PC-3 (cell line): Measurements from ENCODE around the gene MACROH2A1. TPM values are rescaled to one million over a fixed set of nuclear protein-coding genes. Genes with fewer than 3 reads are reported as not detected.

Source experiments
- ATAC-seq: fragments of 200-7000 bp; cut with Tn5 transposase; 2 replicates; pipeline ENCODE4 v1.9.1; 2020; ENCODE audit warnings: mild to moderate bottlenecking, moderate library complexity
- BruUV-seq: library from RNA; stranded (reverse); fragments of 400-500 nt; replicated peaks from 2 replicates; lab custom pipeline; 2021; lab: Mats Ljungman, UMichigan
- CTCF ChIA-PET: fragments of 300-600 bp; sonication (Branson Sonifier 250); formaldehyde crosslinking; loops from one replicate; lab custom pipeline; 2022; ENCODE audit warnings: antibody characterized with exemption; lab: Charles Lee
- POLR2A ChIA-PET: fragments of 300-600 bp; sonication (Branson Sonifier 250); formaldehyde crosslinking; loops from one replicate; lab custom pipeline; 2022; ENCODE audit warnings: antibody characterized with exemption; ENCODE audit not compliant: unreplicated experiment; lab: Charles Lee
- DNase-seq: peaks from one replicate; pipeline ENCODE4 v3.0.0-alpha.2; 2015
- H2AFZ ChIP-seq: fragments of 300-600 bp; sonication (generic); 2 replicates; pipeline ENCODE4 v1.6.0; 2016; ENCODE audit warnings: antibody characterized with exemption, low read length
- H3F3A ChIP-seq: fragments of 300-600 bp; sonication (generic); one replicate; pipeline ENCODE4 v1.6.0; 2017; ENCODE audit warnings: antibody characterized with exemption, low read length, control low read depth, mild to moderate bottlenecking; ENCODE audit not compliant: unreplicated experiment
- H3K27ac ChIP-seq: fragments of 300-600 bp; sonication (generic); 2 replicates; pipeline ENCODE4 v1.5.1; 2016; ENCODE audit warnings: mild to moderate bottlenecking, low read length
- H3K27me3 ChIP-seq: fragments of 300-600 bp; sonication (generic); 2 replicates; pipeline ENCODE4 v1.6.1; 2016; ENCODE audit warnings: low read length, mixed read lengths
- H3K36me3 ChIP-seq: fragments of 300-600 bp; sonication (generic); 2 replicates; pipeline ENCODE4 v1.6.1; 2016; ENCODE audit warnings: low read depth, mixed run types, low read length, mixed read lengths
- H3K4me1 ChIP-seq: fragments of 300-600 bp; sonication (generic); 2 replicates; pipeline ENCODE4 v1.5.1; 2016; ENCODE audit warnings: low read length; ENCODE audit not compliant: insufficient read depth
- H3K4me2 ChIP-seq: fragments of 300-600 bp; sonication (generic); 2 replicates; pipeline ENCODE4 v1.6.0; 2016; ENCODE audit warnings: low read length
- H3K4me3 ChIP-seq: fragments of 300-600 bp; sonication (generic); 2 replicates; pipeline ENCODE4 v1.5.1; 2016; ENCODE audit warnings: mild to moderate bottlenecking, low read length, mixed read lengths
- H3K79me2 ChIP-seq: fragments of 300-600 bp; sonication (generic); 2 replicates; pipeline ENCODE4 v1.6.1; 2017; ENCODE audit warnings: low read length, mixed read lengths
- H3K9ac ChIP-seq: fragments of 300-600 bp; sonication (generic); 2 replicates; pipeline ENCODE4 v1.6.0; 2016; ENCODE audit warnings: mild to moderate bottlenecking, low read length
- H3K9me2 ChIP-seq: fragments of 300-600 bp; sonication (generic); replicated peaks from 2 replicates; pipeline ENCODE4 v1.6.1; 2016; ENCODE audit warnings: mixed run types, low read length, mixed read lengths
- H3K9me3 ChIP-seq: fragments of 300-600 bp; sonication (generic); 2 replicates; pipeline ENCODE4 v1.6.1; 2016; ENCODE audit warnings: low read length, mixed read lengths
- H4K20me1 ChIP-seq: fragments of 300-600 bp; sonication (generic); 2 replicates; pipeline ENCODE4 v1.6.1; 2016; ENCODE audit warnings: low read length, mixed read lengths
- CTCF ChIP-seq: fragments of 300-600 bp; sonication (generic); conservative IDR thresholded peaks from 2 replicates; pipeline ENCODE4 v1.5.1; 2017; ENCODE audit warnings: antibody characterized with exemption, low read depth, mild to moderate bottlenecking, low read length
- EZH2 ChIP-seq: fragments of 300-600 bp; sonication (generic); IDR thresholded peaks from one replicate; pipeline ENCODE4 v1.6.1; 2017; ENCODE audit warnings: antibody characterized with exemption, mild to moderate bottlenecking, low read length; ENCODE audit not compliant: unreplicated experiment
- EZH2phosphoT487 ChIP-seq: fragments of 300-600 bp; sonication (generic); IDR thresholded peaks from 2 replicates; pipeline ENCODE4 v1.6.1; 2018; ENCODE audit warnings: mild to moderate bottlenecking, antibody characterized with exemption, low read length, borderline replicate concordance
- intact Hi-C: fragments of 100-400 bp; cut with micrococcal nuclease; formaldehyde crosslinking; loops from 2 replicates; pipeline ENCODE4 v1.9.0; 2023
- total RNA-seq: library from RNA; depleted of rRNA; stranded (reverse); fragments of >200 nt; gene quantifications from 2 replicates; pipeline ENCODE4 v1.2.3, GENCODE V29; 2014

MACROH2A1 gene
- total RNA-seq, 1 experiment from 2014 or later: 388 TPM

- no peak overlapping the region for H3K4me2 ChIP-seq
- peaks cover 4% of the 10 kb centered on the region; the same call in 1 of the 2 replicates for H4K20me1 ChIP-seq
- no peak overlapping the region for H3K27ac ChIP-seq
- ChIA-PET CTCF (no interaction called here), POLR2A (no interaction called here)
- intact Hi-C loops: no loop called here
- BruUV-seq: no TSS peak
- no peak overlapping the region for H3K9ac ChIP-seq
- no peak for DNase-seq
- TF ChIP-seq EZH2phosphoT487 (no peak), EZH2 (no peak), CTCF (no peak)
- no peak for ATAC-seq
- H3K79me2 ChIP-seq: peaks cover 77% of the 10 kb centered on the region
- H2AFZ ChIP-seq: no peak overlapping the region
- H3K4me1 ChIP-seq: no peaks in the 10 kb centered on the region
- peaks cover 71% of the 10 kb centered on the region for H3K36me3 ChIP-seq
- H3K9me3 ChIP-seq: no peaks in the 10 kb centered on the region
- no peaks in the 10 kb centered on the region for H3F3A ChIP-seq
- H3K27me3 ChIP-seq: no peaks in the 10 kb centered on the region
- no peak overlapping the region for H3K4me3 ChIP-seq
- no peaks in the 10 kb centered on the region for H3K9me2 ChIP-seq
These were observed 21.0 kb downstream of the MACROH2A1 start for GRCh38 chr5:135377751-135378680.

- Histone ChIP-seq H3K4me1 (peaks cover 4% of the 10 kb centered on the region; the same call in 1 of the 2 replicates), H3K9me3 (no peaks in the 10 kb centered on the region), H2AFZ (no peak overlapping the region), H4K20me1 (peaks cover 4% of the 10 kb centered on the region; the same call in 1 of the 2 replicates), H3K9me2 (no peaks in the 10 kb centered on the region), H3F3A (no peaks in the 10 kb centered on the region), H3K4me2 (no peak overlapping the region), H3K79me2 (peaks cover 74% of the 10 kb centered on the region), H3K27me3 (no peaks in the 10 kb centered on the region), H3K9ac (no peak overlapping the region), H3K27ac (no peak overlapping the region), H3K4me3 (no peak overlapping the region), H3K36me3 (peaks cover 65% of the 10 kb centered on the region)
- DNase-seq (no peak), ATAC-seq (no peak)
- intact Hi-C loops: no loop called here
- TF ChIP-seq EZH2phosphoT487 (no peak), EZH2 (no peak), CTCF (no peak)
- ChIA-PET CTCF (no interaction called here), POLR2A (no interaction called here)
- BruUV-seq: no TSS peak
These were observed 21.9 kb downstream of the MACROH2A1 start for GRCh38 chr5:135376961-135377624.
